ENCODE results near the gene AP1AR. TPM values are rescaled to one million over a fixed set of nuclear protein-coding genes. Genes with fewer than 3 reads are reported as not detected.

Gene AP1AR
- total and polyA plus RNA-seq, 2 donors (not counting 3 experiments of a cell fraction or from before 2014, with no cell fraction given), result 6.6 to 18.6 TPM

DNA sequence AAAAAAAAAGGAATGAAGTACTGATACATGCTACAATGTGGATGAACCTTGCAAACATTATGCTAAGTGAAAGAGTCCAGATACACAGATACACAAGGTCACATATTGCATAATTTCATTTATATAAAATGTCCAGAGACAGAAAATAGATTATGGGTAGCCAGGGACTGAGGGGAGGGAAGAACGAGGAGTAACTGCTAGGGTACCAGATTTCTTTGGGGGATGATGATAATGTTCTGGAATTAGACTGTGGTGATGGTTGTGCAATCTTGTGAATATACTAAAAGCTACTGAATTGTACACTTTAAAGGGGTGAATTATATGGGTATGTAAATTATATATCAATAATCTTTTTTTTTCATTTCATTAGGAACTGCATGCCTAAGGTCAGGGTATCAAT is 20.8 kb upstream of the AP1AR start:
- Histone ChIP-seq H3K4me1 (ENCODE audit: control insufficient read depth, extremely low read depth, insufficient read depth, low read length) (no peaks in the 10 kb centered on the region), H3K9ac (replicated peaks; ENCODE audit: extremely low read depth, insufficient read depth, low read length) (no peak overlapping the region), H3K9me1 (replicated peaks; ENCODE audit: control insufficient read depth, extremely low read depth, insufficient read depth, low read length) (no peaks in the 10 kb centered on the region), H3K27ac (ENCODE audit: insufficient read depth, low read depth, low read length) (no peak overlapping the region), H2AFZ (ENCODE audit: low read depth, low read length) (no peak overlapping the region), H3K4me3 (replicated peaks in 1 of 3; ENCODE audit: insufficient read depth in 1 of 3, low read depth in 1 of 3, low read length in 3 of 3) (no peak overlapping the region), H3K4me2 (ENCODE audit: insufficient read depth, low read length) (no peak overlapping the region), H3K79me2 (ENCODE audit: control insufficient read depth, insufficient read depth, low read length) (no peaks in the 10 kb centered on the region), H3K36me3 (ENCODE audit: control insufficient read depth in 2 of 2, extremely low read depth in 1 of 2, insufficient read depth in 2 of 2, low read length in 2 of 2) (no peaks in the 10 kb centered on the region), H3K9me3 (replicated peaks; ENCODE audit: control insufficient read depth, insufficient read depth, low read length) (no peaks in the 10 kb centered on the region), H3K27me3 (ENCODE audit: control insufficient read depth in 2 of 2, insufficient read depth in 2 of 2, low read length in 2 of 2) (no peaks in the 10 kb centered on the region), H4K20me1 (replicated peaks; ENCODE audit: control insufficient read depth, extremely low read depth, insufficient read depth, low read length) (no peaks in the 10 kb centered on the region)
- TF ChIP-seq EZH2 (IDR thresholded peaks at IDR 0.05; ENCODE audit: borderline replicate concordance, low read depth, low read length, severe bottlenecking) (no peak), POLR2A (IDR thresholded peaks at IDR 0.05; ENCODE audit: low read depth, low read length) (no peak)
- dilution Hi-C loops (cut with MboI; ENCODE audit: extremely low pct_ligation_motif_present, low sequenced_read_pairs), result no loop called here
- no TSS peak for BruUV-seq (replicated peaks)
- CTCF ChIA-PET, result interaction anchor here (0.7 to 1.2 kb wide), 2 partner anchors 88 to 111 kb away, joined by 4 to 7 read pairs; no protein-coding TSS in a partner anchor
- FAIRE-seq, result no peak
- POLR2A ChIA-PET, result no interaction called here
- DNase-seq (ENCODE audit: low read depth, low spot score), result no peak
- intact Hi-C loops (cut with micrococcal nuclease), result loop anchor here (5.0 kb wide), 1 partner anchor 557 kb away; no protein-coding TSS in a partner anchor

GRCh38 chr4:112213091-112213490 is 18.5 kb upstream of the AP1AR start:
- Histone ChIP-seq H3K27me3 (ENCODE audit: control insufficient read depth in 2 of 2, insufficient read depth in 2 of 2, low read length in 2 of 2) (no peaks in the 10 kb centered on the region), H3K27ac (ENCODE audit: insufficient read depth, low read depth, low read length) (no peak overlapping the region), H4K20me1 (replicated peaks; ENCODE audit: control insufficient read depth, extremely low read depth, insufficient read depth, low read length) (no peaks in the 10 kb centered on the region), H3K9me1 (replicated peaks; ENCODE audit: control insufficient read depth, extremely low read depth, insufficient read depth, low read length) (no peaks in the 10 kb centered on the region), H3K9me3 (replicated peaks; ENCODE audit: control insufficient read depth, insufficient read depth, low read length) (no peaks in the 10 kb centered on the region), H3K79me2 (ENCODE audit: control insufficient read depth, insufficient read depth, low read length) (no peaks in the 10 kb centered on the region), H3K4me3 (replicated peaks in 1 of 3; ENCODE audit: insufficient read depth in 1 of 3, low read depth in 1 of 3, low read length in 3 of 3) (no peak overlapping the region), H3K9ac (replicated peaks; ENCODE audit: extremely low read depth, insufficient read depth, low read length) (no peak overlapping the region), H3K36me3 (ENCODE audit: control insufficient read depth in 2 of 2, extremely low read depth in 1 of 2, insufficient read depth in 2 of 2, low read length in 2 of 2) (no peaks in the 10 kb centered on the region), H3K4me1 (ENCODE audit: control insufficient read depth, extremely low read depth, insufficient read depth, low read length) (no peaks in the 10 kb centered on the region), H2AFZ (ENCODE audit: low read depth, low read length) (no peak overlapping the region), H3K4me2 (ENCODE audit: insufficient read depth, low read length) (no peak overlapping the region)
- ChIA-PET CTCF (interaction anchor here (0.6 to 5.4 kb wide), 7 partner anchors 9 to 114 kb away, joined by 3 to 55 read pairs (median 18); partner anchors contain the start of gene AP1AR), POLR2A (no interaction called here)
- intact Hi-C loops (cut with micrococcal nuclease) (loop anchor here (5.0 kb wide), 1 partner anchor 554 kb away; no protein-coding TSS in a partner anchor), dilution Hi-C loops (cut with MboI; ENCODE audit: extremely low pct_ligation_motif_present, low sequenced_read_pairs) (no loop called here)
- DNase-seq (ENCODE audit: low read depth, low spot score) (no peak), FAIRE-seq (no peak)
- BruUV-seq (replicated peaks), result no TSS peak
- no peak for TF ChIP-seq MYC (IDR thresholded peaks at IDR 0.05; ENCODE audit: low read depth, low read length)
- no peak for TF ChIP-seq POLR2AphosphoS5 (IDR thresholded peaks at IDR 0.05; ENCODE audit: insufficient read depth, low read depth, low read length)
- no peak for TF ChIP-seq MAX (IDR thresholded peaks at IDR 0.05; ENCODE audit: insufficient read depth, insufficient read length)
